GM12878 (cell line): Measurements from ENCODE around the gene UBE2D1. TPM values are rescaled to one million over a fixed set of nuclear protein-coding genes. Genes with fewer than 3 reads are reported as not detected.

Source experiments
- ATAC-seq: fragments of 200-7000 bp; cut with Tn5 transposase; 3 replicates; pipeline ENCODE4 v1.9.1; 2020; ENCODE audit warnings: mild to moderate bottlenecking, moderate library complexity
- BruUV-seq: library from RNA; stranded (reverse); fragments of 400-500 nt; replicated peaks from 2 replicates; lab custom pipeline; 2021; lab: Mats Ljungman, UMichigan
- CTCF ChIA-PET: fragments of 300-600 bp; sonication (Branson Sonifier 250); formaldehyde crosslinking; extraction: SDS; loops from one replicate; lab custom pipeline; 2021; ENCODE audit warnings: inconsistent platforms; lab: Yijun Ruan, JAX
- POLR2A ChIA-PET: fragments of 350-600 bp; formaldehyde crosslinking; extraction: SDS; loops from one replicate; lab custom pipeline; 2021; ENCODE audit warnings: inconsistent platforms; lab: Charles Lee
- RAD21 ChIA-PET: fragments of 300-600 bp; sonication (Branson Sonifier 250); formaldehyde crosslinking; loops from one replicate; lab custom pipeline; 2023; ENCODE audit warnings: antibody characterized with exemption; ENCODE audit not compliant: unreplicated experiment; lab: Charles Lee
- SMC1A ChIA-PET: fragments of 300-600 bp; sonication (Branson Sonifier 250); formaldehyde crosslinking; loops from one replicate; lab custom pipeline; 2023; ENCODE audit not compliant: unreplicated experiment, uncharacterized antibody; lab: Charles Lee
- DNase-seq: peaks from one replicate; pipeline ENCODE4 v3.0.0-alpha.2; 2011; ENCODE audit warnings: low read depth, low spot score
- FAIRE-seq: peaks from 3 replicates; lab custom pipeline; 2011; peaks lifted over from hg19 to GRCh38; lab: Jason Lieb, UNC
- H2AFZ ChIP-seq: 2 replicates; pipeline ENCODE4 v1.6.0; 2011; ENCODE audit warnings: low read depth, low read length, control low read depth; ENCODE audit not compliant: control insufficient read depth
- H3K27ac ChIP-seq: 2 replicates; pipeline ENCODE4 v1.5.1; 2011; ENCODE audit warnings: control low read depth; ENCODE audit not compliant: control insufficient read depth, insufficient read depth
- H3K27me3 ChIP-seq, 2 experiments: replicated peaks in 1 of 2; 2 replicates each; pipeline versions ENCODE4 v1.6.0 to v1.6.1; 2011; ENCODE audit warnings: low read length in 1 of 2; ENCODE audit not compliant: control insufficient read depth in 2 of 2, insufficient read depth in 2 of 2
- H3K36me3 ChIP-seq, 2 experiments: 2 replicates each; pipeline ENCODE4 v1.5.1; 2011; ENCODE audit warnings: low read length in 1 of 2; ENCODE audit not compliant: control insufficient read depth in 2 of 2, insufficient read depth in 2 of 2
- H3K4me1 ChIP-seq: 2 replicates; pipeline ENCODE4 v1.6.1; 2011; ENCODE audit warnings: mild to moderate bottlenecking, low read length, moderate library complexity, mixed read lengths; ENCODE audit not compliant: control insufficient read depth, insufficient read depth
- H3K4me2 ChIP-seq: 2 replicates; pipeline ENCODE4 v1.6.0; 2011; ENCODE audit warnings: control low read depth; ENCODE audit not compliant: control insufficient read depth, insufficient read depth
- H3K4me3 ChIP-seq: fragments of 200-600 bp; sonication (generic); 2 replicates; pipeline ENCODE4 v1.5.1; 2016
- H3K79me2 ChIP-seq: 2 replicates; pipeline ENCODE4 v1.6.0; 2011; ENCODE audit warnings: low read length; ENCODE audit not compliant: control insufficient read depth, insufficient read depth
- H3K9ac ChIP-seq: 2 replicates; pipeline ENCODE4 v1.8.0; 2011; ENCODE audit warnings: low read length, control low read depth, mixed read lengths; ENCODE audit not compliant: control insufficient read depth, insufficient read depth
- H3K9me3 ChIP-seq: replicated peaks from 3 replicates; pipeline ENCODE4 v1.5.1; 2011; ENCODE audit warnings: mild to moderate bottlenecking, low read length; ENCODE audit not compliant: control insufficient read depth, insufficient read depth
- H4K20me1 ChIP-seq: 2 replicates; pipeline ENCODE4 v1.6.0; 2011; ENCODE audit not compliant: control insufficient read depth, insufficient read depth
- CBX5 ChIP-seq: sonication (generic); IDR thresholded peaks from 2 replicates; pipeline ENCODE4 v1.6.1; 2016; ENCODE audit warnings: low read depth, moderate library complexity, mild to moderate bottlenecking, inconsistent platforms
- IKZF2 ChIP-seq, 2 experiments: fragments of 450-650 bp; IDR thresholded peaks; 2 replicates each; pipeline ENCODE4 v1.6.1; 2017; ENCODE audit warnings: mild to moderate bottlenecking in 2 of 2, moderate library complexity in 2 of 2
- PML ChIP-seq: IDR thresholded peaks from 2 replicates; pipeline ENCODE4 v1.6.1; 2012; ENCODE audit warnings: low read length, inconsistent platforms
- SREBF2 ChIP-seq: IDR thresholded peaks from 2 replicates; pipeline ENCODE4 v1.6.1; 2012; ENCODE audit warnings: mild to moderate bottlenecking, low read length
- in situ Hi-C: fragments of 300-500 bp; cut with MboI; formaldehyde crosslinking; loops from 9 replicates; pipeline ENCODE4 v1.14.3; 2018; ENCODE audit warnings: mixed read lengths
- intact Hi-C: fragments of 100-400 bp; cut with micrococcal nuclease; formaldehyde crosslinking; loops from one replicate; pipeline ENCODE4 v1.14.2; 2022; ENCODE audit not compliant: unreplicated experiment
- polyA plus RNA-seq, 11 experiments: library from polyadenylated mRNA; depleted of rRNA in 4 of 11; unstranded in 6 of 11; stranded (reverse) in 5 of 11; fragments of >200 nt; fragmentation: Nextera tagmentation in 4 of 11; fragmentation: Illumina TruSeq in 1 of 11; extraction: Ambion mirVana in 4 of 11; extraction: Trizol in 1 of 11; gene quantifications; 1 replicate in 1 of 11; 2 replicates in 10 of 11; pipeline versions ENCODE4 v1.2.1 to v1.2.3, GENCODE V29; 2011 to 2016; ENCODE audit warnings: inconsistent platforms in 2 of 11, missing spikeins in 2 of 11, low read depth in 1 of 11
- total RNA-seq, 4 experiments: library from RNA; depleted of rRNA in 3 of 4; stranded (reverse); fragments of >200 nt in 3 of 4; fragmentation: Illumina TruSeq in 1 of 4; extraction: Trizol in 1 of 4; gene quantifications; 2 replicates each; pipeline versions ENCODE4 v1.2.1 to v1.2.3, GENCODE V29; 2013 to 2021
- TF ChIP-seq, protein P1 (sequence below): fragments of 450-650 bp; IDR thresholded peaks from 2 replicates; pipeline ENCODE4 v1.6.1; 2017; ENCODE audit warnings: borderline replicate concordance
- TF ChIP-seq, protein P2 (sequence below): fragments of 450-650 bp; formaldehyde crosslinking; IDR thresholded peaks from 2 replicates; pipeline ENCODE4 v1.5.0; 2022; ENCODE audit warnings: mild to moderate bottlenecking, missing genetic modification characterization
- TF ChIP-seq, protein P3 (sequence below): IDR thresholded peaks from 2 replicates; pipeline ENCODE4 v1.6.1; 2011; ENCODE audit warnings: low read depth, low read length, improper control_type of control experiment, borderline replicate concordance

UBE2D1 gene
- total and polyA plus RNA-seq, 10 of the 15 experiments (the other 5 are each of a cell fraction or from before 2014, with no cell fraction given) = 6.1 to 32.0 (median 15.5) TPM

DNA sequence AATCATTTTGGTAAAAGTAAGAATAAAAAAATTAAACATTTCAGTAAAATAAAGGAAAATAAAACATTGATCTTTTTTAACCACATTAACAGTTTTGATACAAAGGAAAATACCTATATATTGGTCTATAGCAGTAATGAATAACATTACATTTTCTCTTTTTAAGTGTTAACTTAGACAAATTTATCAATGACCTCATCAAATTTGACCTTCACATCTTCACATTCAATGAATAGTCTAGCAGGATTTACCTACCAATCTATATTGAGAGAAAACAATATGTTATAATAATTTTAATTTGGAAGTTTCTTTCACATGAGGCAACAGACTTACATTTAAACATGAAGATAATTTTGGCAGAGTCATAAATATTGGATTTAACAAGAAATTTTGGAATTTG lies 17.9 kb upstream of the UBE2D1 start:
- in situ Hi-C loops (no loop called here), intact Hi-C loops (no loop called here)
- Histone ChIP-seq H3K36me3 (no peaks in the 10 kb centered on the region), H3K4me3 (no peak overlapping the region), H3K4me2 (no peak overlapping the region), H3K27me3 (no peaks in the 10 kb centered on the region; a peak in 1 of 4 replicates), H3K27ac (no peak overlapping the region), H3K4me1 (no peaks in the 10 kb centered on the region), H4K20me1 (no peaks in the 10 kb centered on the region), H3K79me2 (no peaks in the 10 kb centered on the region), H2AFZ (no peak overlapping the region), H3K9me3 (no peaks in the 10 kb centered on the region), H3K9ac (no peak overlapping the region)
- no TSS peak for BruUV-seq
- ChIA-PET CTCF (no interaction called here), SMC1A (no interaction called here), POLR2A (no interaction called here), RAD21 (no interaction called here)
- DNase-seq (no peak), FAIRE-seq (no peak), ATAC-seq (no peak)
- TF ChIP-seq PML = no peak
- no peak for TF ChIP-seq IKZF2 (IDR thresholded peaks at IDR 0.05)
- TF ChIP-seq, protein P1, sequence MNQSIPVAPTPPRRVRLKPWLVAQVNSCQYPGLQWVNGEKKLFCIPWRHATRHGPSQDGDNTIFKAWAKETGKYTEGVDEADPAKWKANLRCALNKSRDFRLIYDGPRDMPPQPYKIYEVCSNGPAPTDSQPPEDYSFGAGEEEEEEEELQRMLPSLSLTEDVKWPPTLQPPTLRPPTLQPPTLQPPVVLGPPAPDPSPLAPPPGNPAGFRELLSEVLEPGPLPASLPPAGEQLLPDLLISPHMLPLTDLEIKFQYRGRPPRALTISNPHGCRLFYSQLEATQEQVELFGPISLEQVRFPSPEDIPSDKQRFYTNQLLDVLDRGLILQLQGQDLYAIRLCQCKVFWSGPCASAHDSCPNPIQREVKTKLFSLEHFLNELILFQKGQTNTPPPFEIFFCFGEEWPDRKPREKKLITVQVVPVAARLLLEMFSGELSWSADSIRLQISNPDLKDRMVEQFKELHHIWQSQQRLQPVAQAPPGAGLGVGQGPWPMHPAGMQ = no peak
- TF ChIP-seq, protein P2, sequence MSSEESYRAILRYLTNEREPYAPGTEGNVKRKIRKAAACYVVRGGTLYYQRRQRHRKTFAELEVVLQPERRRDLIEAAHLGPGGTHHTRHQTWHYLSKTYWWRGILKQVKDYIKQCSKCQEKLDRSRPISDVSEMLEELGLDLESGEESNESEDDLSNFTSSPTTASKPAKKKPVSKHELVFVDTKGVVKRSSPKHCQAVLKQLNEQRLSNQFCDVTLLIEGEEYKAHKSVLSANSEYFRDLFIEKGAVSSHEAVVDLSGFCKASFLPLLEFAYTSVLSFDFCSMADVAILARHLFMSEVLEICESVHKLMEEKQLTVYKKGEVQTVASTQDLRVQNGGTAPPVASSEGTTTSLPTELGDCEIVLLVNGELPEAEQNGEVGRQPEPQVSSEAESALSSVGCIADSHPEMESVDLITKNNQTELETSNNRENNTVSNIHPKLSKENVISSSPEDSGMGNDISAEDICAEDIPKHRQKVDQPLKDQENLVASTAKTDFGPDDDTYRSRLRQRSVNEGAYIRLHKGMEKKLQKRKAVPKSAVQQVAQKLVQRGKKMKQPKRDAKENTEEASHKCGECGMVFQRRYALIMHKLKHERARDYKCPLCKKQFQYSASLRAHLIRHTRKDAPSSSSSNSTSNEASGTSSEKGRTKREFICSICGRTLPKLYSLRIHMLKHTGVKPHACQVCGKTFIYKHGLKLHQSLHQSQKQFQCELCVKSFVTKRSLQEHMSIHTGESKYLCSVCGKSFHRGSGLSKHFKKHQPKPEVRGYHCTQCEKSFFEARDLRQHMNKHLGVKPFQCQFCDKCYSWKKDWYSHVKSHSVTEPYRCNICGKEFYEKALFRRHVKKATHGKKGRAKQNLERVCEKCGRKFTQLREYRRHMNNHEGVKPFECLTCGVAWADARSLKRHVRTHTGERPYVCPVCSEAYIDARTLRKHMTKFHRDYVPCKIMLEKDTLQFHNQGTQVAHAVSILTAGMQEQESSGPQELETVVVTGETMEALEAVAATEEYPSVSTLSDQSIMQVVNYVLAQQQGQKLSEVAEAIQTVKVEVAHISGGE = no peak
- TF ChIP-seq, protein P3, sequence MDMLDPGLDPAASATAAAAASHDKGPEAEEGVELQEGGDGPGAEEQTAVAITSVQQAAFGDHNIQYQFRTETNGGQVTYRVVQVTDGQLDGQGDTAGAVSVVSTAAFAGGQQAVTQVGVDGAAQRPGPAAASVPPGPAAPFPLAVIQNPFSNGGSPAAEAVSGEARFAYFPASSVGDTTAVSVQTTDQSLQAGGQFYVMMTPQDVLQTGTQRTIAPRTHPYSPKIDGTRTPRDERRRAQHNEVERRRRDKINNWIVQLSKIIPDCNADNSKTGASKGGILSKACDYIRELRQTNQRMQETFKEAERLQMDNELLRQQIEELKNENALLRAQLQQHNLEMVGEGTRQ = no peak
- no peak for TF ChIP-seq CBX5
- no peak for TF ChIP-seq SREBF2
